CD1c-positive myeloid dendritic cell (primary cell): ENCODE data around the gene ODF4.
"Not testable (repeated sequence)": the region's sequence is repeated elsewhere in the genome, so short reads cannot be mapped to it uniquely, and the experiment has no call there.

Source experiments
- DNase-seq: peaks from one replicate; pipeline ENCODE4 v3.0.0-alpha.2; 2016; ENCODE audit errors: extremely low spot score

The ODF4 gene

DNA sequence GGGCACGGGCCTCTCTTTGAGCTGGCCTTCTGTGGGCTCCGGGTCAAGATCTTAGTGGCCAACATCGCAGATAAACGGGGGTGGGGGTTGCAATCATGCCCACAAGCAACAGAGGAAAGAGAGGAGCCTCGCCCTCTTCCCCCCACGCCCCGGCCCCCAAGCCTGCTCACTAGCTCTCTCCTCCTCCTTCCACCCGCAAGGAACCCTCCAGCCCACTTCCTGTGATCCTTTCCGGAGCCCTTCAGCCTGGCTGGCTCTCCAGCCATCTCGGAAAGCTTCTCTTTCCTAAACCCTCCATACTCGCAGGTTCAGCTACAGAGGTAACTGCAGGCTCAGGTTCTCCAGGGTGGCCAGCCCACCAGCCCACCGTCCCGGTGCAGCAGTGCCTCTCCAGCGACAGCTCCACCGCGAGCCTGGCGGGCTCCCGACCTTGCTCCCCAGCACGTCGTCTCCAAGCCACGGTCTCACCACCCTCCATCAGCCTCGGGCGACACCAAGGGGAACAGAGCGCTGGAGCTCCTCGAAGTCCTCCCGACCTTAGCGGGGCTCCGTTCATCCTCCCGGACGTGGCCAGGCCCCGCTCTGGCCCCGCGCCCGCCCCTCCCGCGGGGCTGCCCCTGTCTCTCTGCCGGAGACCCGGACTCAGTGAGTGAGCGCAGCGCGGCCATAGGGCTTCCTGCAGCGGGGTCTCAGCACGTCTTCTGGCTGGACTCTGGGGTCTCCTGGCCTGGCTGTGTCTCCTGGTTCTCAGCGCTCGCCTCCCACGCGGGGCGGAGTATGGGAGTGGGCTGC is 12.9 kb upstream of the ODF4 start:
- DNase-seq, result peak; percentile 21

DNA sequence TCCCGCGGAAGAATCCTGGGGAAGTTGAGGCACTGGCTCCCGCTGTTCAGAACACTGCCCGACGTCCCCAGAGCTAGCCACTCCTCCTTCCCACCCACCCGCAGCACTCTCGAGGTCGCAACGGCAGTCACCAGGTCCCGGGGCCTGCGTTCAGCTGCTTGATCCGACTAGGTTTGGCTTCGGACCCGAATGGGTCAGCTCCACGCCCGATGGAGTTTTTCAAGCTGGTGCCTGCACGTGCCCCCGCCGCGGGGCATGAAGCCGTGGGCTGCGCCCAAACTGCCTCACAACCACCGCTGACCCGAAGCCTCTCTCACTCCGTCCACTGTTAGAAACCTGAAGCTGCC is 12.4 kb upstream of the ODF4 start:
- no peak for DNase-seq

GRCh38 chr17:8332128-8332527 is 7.5 kb upstream of the ODF4 start:
- no peak for DNase-seq

DNA sequence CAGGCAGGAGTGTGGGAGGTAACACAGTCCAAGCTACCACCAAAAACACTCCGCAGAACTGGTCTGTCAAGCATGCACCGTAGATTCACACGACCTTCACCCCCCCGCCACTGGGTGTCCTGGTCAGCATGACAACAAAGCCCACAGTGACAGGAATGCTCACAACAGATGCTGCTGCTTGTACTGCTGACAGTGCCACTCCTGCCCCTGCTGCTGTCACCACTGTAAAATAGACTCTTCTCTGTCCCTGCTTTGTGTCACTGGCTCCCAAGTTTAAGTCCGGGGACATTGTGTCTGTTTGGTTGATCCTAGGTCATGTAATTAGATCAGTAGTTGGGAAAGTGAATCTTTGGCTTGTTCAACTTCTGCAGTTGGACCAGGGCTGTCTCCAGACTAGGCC is 7.0 kb upstream of the ODF4 start:
- no peak for DNase-seq

GRCh38 chr17:8333281-8333680 is 6.4 kb upstream of the ODF4 start:
- DNase-seq, result no peak

DNA sequence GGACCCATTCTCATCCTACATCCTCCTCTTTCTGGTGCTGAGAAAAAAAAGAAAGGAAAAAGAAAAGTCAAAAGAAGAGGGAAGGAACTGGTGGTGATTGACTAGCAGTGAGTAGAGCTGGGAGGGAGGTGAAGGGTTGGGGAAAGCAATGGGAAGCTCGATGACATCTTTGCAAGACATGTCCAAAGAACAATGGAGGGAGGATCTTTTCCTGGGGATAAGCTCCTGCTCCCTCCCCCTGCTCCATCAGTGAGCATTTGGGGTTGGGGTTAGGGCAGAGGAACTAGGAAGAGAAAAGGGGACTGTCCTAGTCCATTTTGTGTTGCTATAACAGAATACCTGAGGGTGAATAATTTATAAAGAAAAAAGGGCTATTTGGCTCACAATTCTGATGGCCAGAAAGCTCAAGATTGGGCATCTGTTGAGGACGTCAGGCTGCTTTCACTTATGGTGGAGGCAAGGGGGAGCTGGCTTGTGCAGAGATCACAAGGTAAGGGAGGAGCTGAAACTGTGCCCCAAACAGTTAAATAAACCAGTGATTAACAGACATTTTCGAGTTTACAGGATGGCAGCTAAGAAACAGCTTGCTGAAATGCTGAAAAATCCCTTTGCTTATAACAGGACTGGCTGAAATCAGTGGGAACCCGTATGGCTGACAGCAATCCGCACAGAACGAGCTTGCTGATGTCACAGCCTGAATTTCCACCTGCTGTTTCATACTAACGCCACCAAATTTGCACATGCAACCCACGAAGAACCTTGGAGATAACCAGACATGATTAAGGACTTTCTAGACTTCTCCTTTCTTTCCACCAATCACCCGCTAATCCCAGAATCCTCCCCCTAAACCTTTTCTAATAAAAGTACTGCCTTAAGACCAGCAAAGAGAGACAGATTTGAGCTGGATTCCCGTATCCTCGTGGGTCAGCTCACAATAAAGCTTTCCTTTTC is 1.6 kb upstream of the ODF4 start:
- DNase-seq, result peak; percentile 40

GRCh38 chr17:8338753-8339140 is 893 bp upstream of the ODF4 start:
- DNase-seq, result no peak

DNA sequence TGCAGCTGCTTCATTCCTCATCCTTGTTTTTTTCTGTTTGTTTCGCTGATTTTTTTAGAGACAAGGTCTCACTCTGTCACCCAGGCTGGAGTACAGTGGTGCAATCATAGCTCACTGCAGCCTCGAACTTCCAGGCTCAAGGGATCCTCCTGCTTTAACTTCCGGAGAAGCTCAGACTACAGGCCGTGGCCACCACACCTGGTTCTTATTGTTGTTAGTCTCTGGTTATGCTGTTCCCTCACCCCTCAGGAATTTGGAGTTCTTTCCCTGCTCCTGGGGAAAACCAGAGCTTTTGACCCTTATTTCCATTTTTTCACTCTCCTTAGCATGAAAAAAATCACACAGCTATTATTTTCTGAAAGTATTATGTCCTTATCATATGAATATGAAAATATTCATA is 1.8 kb downstream of the ODF4 start:
- no peak for DNase-seq

- DNase-seq, result no peak
Observed at GRCh38 chr17:8345052-8345690, 5.5 kb downstream of the ODF4 start.

- DNase-seq, result no peak
Observed at GRCh38 chr17:8345951-8346665, 6.5 kb downstream of the ODF4 start.

DNA sequence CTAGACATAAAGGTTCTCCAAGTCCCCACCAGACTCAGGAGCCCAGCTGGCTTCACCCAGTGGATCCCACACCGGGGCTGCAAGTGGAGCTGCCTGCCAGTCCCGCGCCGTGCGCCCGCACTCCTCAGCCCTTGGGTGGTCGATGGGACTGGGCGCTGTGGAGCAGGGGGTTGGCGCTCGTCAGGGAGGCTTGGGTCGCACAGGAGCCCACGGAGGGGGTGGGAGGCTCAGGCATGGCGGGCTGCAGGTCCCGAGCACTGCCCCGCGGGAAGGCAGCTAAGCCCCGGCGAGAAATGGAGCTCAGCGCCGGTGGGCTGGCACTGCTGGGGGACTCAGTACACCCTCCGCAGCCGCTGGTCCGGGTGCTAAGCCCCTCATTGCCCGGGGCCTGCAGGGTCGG is 7.4 kb downstream of the ODF4 start:
- DNase-seq, result not testable (repeated sequence)

DNA sequence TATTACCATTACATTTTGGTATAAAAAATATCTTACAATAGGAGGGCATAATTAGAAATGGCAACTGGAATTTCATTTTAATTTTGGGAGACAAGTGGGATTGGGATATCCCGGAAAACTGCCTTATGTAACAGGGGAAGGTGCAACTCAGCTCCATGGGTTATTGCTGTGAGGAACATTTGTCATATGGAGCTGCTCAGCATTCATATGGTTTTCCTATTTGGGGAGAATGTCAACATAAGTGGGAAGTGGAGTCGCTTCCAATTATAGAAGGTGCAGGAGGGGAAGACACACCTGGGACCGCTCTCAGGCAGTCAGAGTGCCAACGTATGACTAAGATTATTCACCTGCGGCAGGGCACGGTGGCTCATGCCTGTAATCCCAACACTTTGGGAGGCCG is 10.7 kb downstream of the ODF4 start:
- DNase-seq, result no peak

GRCh38 chr17:8353736-8354135 is 14.1 kb downstream of the ODF4 start:
- no peak for DNase-seq

DNA sequence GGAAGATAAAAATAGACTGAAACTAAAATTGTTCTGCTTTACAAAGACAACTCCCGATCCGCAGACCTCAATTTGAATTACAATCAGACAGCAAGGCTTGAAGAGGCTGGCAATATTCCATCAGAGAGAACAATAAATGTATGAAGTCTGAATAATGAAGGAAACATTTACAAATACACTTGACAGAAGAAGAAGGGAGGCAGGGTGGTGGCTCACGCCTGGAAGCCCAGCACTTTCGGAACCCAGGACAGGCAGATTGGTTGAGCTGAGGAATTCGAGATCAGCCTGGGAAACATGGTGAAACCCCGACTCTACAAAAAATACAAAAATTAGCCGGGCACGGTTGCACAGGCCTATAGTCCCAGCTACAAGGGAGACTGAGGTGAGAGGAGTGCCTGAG is 14.6 kb downstream of the ODF4 start:
- DNase-seq, result no peak

DNA sequence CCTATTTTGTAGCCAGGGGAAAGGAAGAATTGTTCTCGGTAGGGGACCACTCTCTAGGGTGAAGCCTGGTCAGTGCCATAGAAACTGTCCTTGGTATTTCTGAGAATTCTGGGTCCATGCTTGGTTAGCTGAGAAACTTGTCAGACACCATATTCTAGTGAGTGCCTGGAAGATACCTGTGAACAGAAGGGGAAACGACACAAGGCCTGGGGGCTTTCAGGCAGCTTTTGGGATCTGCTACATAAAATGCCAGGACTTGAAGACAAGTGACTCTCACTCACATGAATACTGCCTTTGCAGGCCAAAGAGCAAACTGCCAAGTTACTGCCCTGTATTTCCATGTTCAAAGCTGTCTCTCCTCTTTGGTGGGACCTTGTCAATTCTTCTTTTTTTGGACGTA is 18.3 kb downstream of the ODF4 start:
- no peak for DNase-seq

- DNase-seq, result no peak
Observed at GRCh38 chr17:8359769-8360168, 20.1 kb downstream of the ODF4 start.

- no peak for DNase-seq
Observed at GRCh38 chr17:8360260-8360659, 20.6 kb downstream of the ODF4 start.

GRCh38 chr17:8360751-8361150 is 21.1 kb downstream of the ODF4 start:
- DNase-seq, result no peak

GRCh38 chr17:8362651-8363332 is 23.2 kb downstream of the ODF4 start:
- no peak for DNase-seq

DNA sequence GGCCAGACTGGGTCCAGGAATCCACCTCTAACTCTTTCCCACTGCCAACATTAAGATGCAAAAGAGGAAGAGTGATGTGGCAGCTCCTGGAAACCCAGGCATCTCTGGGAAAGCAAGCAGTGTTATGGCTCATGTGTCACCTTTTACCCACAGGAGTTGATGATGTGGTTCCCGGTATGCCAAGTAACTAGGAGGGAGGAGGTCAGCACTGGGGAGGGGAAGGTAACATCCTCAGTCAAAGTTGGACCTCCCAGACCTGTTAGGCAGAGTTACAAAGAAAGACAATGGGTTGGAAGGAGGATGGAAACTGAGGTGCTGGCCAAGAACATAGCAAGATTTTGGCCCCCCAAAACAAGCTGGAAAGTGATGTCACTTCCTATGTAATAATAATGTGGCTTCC is 25.5 kb downstream of the ODF4 start:
- DNase-seq, result no peak

GRCh38 chr17:8366231-8366630 is 26.6 kb downstream of the ODF4 start:
- DNase-seq, result no peak
